Kidney epithelial cell (primary cell): Measurements from ENCODE around the gene PLCZ1. TPM values are rescaled to one million over a fixed set of nuclear protein-coding genes. Genes with fewer than 3 reads are reported as not detected.
A peak's percentile ranks its signal among the peaks of the same experiment; 100 is the strongest.

Source experiments
- DNase-seq: peaks from one replicate; pipeline ENCODE4 v3.0.0-alpha.2; 2010; ENCODE audit warnings: low read depth
- H3K27me3 ChIP-seq: 2 replicates; pipeline ENCODE4 v1.6.0; 2011; ENCODE audit warnings: low read length; ENCODE audit not compliant: control insufficient read depth, insufficient read depth
- H3K36me3 ChIP-seq: 2 replicates; pipeline ENCODE4 v1.5.1; 2011; ENCODE audit warnings: low read length; ENCODE audit not compliant: control insufficient read depth, insufficient read depth
- H3K4me3 ChIP-seq: 2 replicates; pipeline ENCODE4 v1.5.1; 2011; ENCODE audit warnings: low read depth, mild to moderate bottlenecking, control low read depth, low read length
- total RNA-seq: library from RNA; depleted of rRNA; stranded (reverse); fragments of >200 nt; gene quantifications from 2 replicates; pipeline ENCODE4 v1.2.3, GENCODE V29; 2015
- TF ChIP-seq, protein P1 (sequence below): IDR thresholded peaks from 2 replicates; pipeline ENCODE4 v1.5.1; 2011; ENCODE audit warnings: mild to moderate bottlenecking, moderate library complexity, low read length, control low read depth, inconsistent platforms; ENCODE audit not compliant: insufficient read depth, poor library complexity, severe bottlenecking

Gene PLCZ1
- total RNA-seq, 1 donor from 2014 or later = not detected

DNA sequence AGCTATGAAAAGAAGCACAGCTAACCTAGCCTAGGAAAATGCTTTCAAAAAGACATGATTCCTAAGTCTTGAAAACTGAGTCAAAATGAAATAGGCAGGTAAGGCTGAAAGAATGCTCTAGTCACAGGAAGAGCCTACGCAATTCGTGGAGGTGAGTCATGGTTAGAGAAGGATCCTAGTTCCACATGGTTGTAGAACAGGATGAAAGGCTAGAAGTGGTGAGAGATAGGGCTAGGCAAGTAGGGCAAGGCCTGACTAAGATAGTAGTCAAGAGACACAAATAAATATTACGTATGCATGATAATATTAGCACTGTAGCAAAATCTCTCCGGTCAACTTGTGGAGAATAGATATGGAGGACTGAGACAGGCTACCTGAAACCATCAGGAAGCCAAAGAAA is 47.2 kb downstream of the PLCZ1 start:
- peak; percentile 72 for DNase-seq
- Histone ChIP-seq H3K36me3 (no peaks in the 10 kb centered on the region), H3K27me3 (no peaks in the 10 kb centered on the region), H3K4me3 (no peak overlapping the region)
- TF ChIP-seq, protein P1, sequence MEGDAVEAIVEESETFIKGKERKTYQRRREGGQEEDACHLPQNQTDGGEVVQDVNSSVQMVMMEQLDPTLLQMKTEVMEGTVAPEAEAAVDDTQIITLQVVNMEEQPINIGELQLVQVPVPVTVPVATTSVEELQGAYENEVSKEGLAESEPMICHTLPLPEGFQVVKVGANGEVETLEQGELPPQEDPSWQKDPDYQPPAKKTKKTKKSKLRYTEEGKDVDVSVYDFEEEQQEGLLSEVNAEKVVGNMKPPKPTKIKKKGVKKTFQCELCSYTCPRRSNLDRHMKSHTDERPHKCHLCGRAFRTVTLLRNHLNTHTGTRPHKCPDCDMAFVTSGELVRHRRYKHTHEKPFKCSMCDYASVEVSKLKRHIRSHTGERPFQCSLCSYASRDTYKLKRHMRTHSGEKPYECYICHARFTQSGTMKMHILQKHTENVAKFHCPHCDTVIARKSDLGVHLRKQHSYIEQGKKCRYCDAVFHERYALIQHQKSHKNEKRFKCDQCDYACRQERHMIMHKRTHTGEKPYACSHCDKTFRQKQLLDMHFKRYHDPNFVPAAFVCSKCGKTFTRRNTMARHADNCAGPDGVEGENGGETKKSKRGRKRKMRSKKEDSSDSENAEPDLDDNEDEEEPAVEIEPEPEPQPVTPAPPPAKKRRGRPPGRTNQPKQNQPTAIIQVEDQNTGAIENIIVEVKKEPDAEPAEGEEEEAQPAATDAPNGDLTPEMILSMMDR = no peak

DNA sequence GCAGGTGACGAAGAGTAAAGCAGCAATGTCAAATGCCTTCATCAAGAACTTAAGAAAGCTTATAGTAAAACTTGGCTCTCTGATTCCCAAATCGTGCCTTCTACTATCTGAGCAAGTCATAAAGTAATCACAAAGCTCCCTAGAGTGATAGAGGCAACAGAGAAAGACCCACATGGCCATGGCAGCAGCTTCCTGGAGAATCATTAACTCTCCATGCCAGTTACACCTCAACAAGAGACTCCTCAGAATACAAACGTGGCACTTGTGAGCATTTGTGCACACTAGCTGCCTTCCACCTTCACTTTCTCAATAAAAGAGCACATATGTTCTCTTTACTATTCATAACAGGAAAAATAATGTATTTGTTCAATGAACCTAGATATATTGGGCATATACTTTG is 48.0 kb downstream of the PLCZ1 start:
- TF ChIP-seq, protein P1 = no peak
- Histone ChIP-seq H3K4me3 (no peak overlapping the region), H3K36me3 (no peaks in the 10 kb centered on the region), H3K27me3 (no peaks in the 10 kb centered on the region)
- no peak for DNase-seq

DNA sequence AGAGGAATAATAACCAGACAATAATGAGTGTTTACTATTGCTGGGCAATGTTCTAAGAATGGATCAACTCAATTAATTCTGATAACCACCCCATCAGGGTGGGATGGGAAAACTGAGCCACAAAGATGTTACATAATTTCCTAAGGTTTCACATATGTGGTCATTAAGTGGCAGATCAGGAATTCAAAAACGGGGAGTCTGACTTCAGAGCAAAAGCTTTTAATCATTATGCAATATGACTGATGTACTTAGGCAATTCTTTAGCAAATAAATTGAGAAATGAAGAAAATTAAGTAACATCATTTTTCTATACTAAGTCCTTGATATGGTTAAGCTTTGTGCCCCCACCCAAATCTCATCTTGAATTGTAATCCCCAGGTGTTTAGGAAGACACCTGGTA is 53.4 kb downstream of the PLCZ1 start:
- H3K4me3 ChIP-seq = no peak overlapping the region
- H3K36me3 ChIP-seq = no peaks in the 10 kb centered on the region
- no peaks in the 10 kb centered on the region for H3K27me3 ChIP-seq
- TF ChIP-seq, protein P1 = no peak
- DNase-seq = no peak

DNA sequence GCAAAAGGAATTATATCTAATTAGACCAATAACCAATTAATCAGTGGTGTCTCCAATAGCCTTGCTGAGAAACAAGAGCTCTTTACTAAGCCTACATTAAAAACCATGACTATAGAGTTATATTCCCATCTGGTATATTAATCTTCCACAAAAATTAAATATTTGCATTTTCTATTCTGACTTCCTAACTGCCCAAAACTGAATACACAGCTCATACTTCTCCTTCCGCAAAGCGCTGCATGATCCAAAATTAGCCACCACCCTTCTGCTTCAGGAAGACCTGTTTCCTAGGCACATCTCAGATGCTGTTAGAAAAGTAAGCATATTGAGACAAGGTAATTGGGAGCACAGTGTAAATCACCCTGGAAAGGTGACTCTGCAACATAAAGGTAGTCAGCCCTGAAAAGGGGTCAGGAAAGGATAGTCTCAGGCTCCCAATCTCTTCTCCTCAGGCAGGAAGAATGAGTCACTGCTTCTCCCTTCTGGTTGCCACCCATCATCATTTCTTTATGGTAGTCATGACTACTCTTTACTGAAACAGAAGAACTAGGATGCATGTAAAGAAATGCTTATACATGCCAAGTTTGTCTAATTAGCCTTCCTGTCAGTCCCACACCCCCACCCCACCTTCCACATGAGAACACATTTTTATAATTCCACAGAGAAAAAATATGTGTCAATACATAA is 54.3 kb downstream of the PLCZ1 start:
- no peaks in the 10 kb centered on the region for H3K36me3 ChIP-seq
- TF ChIP-seq, protein P1 = no peak
- no peaks in the 10 kb centered on the region for H3K27me3 ChIP-seq
- DNase-seq = no peak
- H3K4me3 ChIP-seq = no peak overlapping the region

DNA sequence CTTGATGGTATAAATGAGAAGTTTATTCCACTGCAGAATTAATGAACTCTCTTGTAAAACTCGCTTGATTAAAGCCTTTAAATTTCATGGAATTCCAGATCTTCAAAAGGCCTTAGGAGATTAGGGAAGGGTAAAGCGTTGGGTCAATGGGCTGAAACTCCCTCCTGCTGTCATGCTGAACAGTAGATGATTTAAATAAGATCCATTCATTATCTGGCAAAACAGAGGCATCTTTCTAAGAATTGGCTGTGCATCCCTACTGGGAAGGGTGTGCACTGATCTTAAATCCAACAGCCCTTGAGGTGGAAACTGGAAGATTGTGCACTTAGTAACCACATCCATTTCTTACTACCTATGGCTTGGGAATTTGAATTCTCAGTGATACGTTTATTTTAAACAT is 56.0 kb downstream of the PLCZ1 start:
- Histone ChIP-seq H3K4me3 (no peak overlapping the region), H3K36me3 (no peaks in the 10 kb centered on the region), H3K27me3 (no peaks in the 10 kb centered on the region)
- TF ChIP-seq, protein P1 = no peak
- no peak for DNase-seq

DNA sequence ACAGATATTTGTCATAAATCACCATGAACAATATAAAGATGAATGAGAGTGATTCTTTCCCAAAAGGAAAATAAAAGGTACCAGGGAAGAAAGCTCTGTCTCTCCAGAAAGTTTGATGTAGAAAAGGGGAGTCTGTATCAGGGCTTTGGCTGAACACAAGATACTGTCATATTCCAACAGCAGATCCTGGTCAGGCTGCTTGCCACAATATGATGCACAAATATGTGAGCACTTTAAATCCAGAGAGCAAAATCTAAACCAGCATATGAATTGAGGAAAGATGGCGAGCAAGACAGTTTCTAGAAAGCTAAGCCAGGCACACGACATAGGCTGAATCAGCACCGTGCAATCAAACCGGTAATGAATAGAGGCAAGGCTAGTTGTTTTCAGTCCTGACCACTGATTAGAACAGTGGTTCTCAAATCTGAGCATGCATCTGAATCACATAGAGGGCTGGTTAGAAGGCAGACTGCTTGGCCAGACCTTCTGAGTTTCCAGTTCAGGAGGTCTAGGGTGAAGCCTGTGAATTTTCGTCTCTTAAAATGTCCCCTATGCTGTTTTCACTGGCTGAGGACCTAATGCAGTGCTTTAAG is 60.7 kb downstream of the PLCZ1 start:
- DNase-seq = no peak
- no peak overlapping the region for H3K4me3 ChIP-seq
- no peaks in the 10 kb centered on the region for H3K27me3 ChIP-seq
- TF ChIP-seq, protein P1 = no peak
- no peaks in the 10 kb centered on the region for H3K36me3 ChIP-seq
